ENCODE results near the gene UBE2J1. TPM values are rescaled to one million over a fixed set of nuclear protein-coding genes. Genes with fewer than 3 reads are reported as not detected.

UBE2J1 gene
- total and polyA plus RNA-seq, 9 of the 15 experiments (the other 6 are each of a cell fraction or from before 2014, with no cell fraction given): 11.6 to 32.6 (median 22.0) TPM

DNA sequence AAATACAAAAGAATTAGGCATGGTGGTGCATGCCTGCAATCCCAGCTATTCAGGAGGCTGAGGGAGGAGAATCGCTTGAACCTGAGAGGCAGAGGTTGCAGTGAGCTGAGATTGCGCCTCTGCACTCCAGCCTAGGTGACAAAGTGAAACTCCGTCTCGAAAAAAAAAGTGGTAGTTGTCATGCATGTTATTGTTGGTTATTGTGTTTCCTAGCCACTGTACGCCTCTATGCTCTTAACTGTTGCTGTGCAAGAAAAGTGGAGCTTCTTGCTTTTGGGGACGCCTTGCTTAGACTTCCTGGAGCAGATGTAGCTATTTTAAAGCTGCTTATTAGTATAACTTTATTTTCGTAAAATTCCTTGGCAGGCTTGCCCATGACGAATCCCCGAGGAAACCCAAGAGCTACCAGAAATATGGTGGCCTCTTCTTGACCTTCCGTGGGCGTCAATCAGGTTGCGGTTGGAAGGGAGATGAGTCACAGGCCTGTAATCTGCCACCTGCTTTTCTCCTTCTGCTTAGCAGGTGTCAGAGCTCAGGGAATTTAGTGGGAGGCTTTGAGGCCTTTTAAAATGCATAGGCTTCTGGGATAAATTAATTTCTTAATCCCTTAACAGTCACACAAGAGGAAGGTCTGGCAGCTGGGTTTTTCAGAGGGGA lies 54.7 kb downstream of the UBE2J1 start (continued):
- TF ChIP-seq TAF15 (IDR thresholded peaks at IDR 0.05; ENCODE audit: low read depth, low read length) (no peak), CHD4 (IDR thresholded peaks at IDR 0.05; ENCODE audit: insufficient read depth, insufficient replicate concordance, low read depth, low read length, poor library complexity, severe bottlenecking) (no peak), IRF2 (CRISPR knock-in tag; IDR thresholded peaks at IDR 0.05) (no peak), TAF9B (IDR thresholded peaks at IDR 0.05; ENCODE audit: partially characterized antibody) (no peak), SIRT6 (IDR thresholded peaks at IDR 0.05; ENCODE audit: low read depth, low read length) (no peak), GATAD2B (IDR thresholded peaks at IDR 0.05; ENCODE audit: borderline replicate concordance) (no peak), ZNF174 (CRISPR knock-in tag; IDR thresholded peaks at IDR 0.05) (no peak), SRSF3 (IDR thresholded peaks at IDR 0.05; ENCODE audit: insufficient read depth, low read length) (no peak), ZNF165 (CRISPR knock-in tag; IDR thresholded peaks at IDR 0.05; ENCODE audit: borderline replicate concordance) (no peak), GATA2 (CRISPR knock-in tag; IDR thresholded peaks at IDR 0.05) (no peak), POLR2AphosphoS2 (IDR thresholded peaks at IDR 0.05; ENCODE audit: low read length) (no peak), ZNF263 (CRISPR knock-in tag; IDR thresholded peaks at IDR 0.05; ENCODE audit: borderline replicate concordance) (no peak), SMAD1 (IDR thresholded peaks at IDR 0.05; ENCODE audit: low read depth, low read length, partially characterized antibody) (no peak), ZNF431 (CRISPR knock-in tag; IDR thresholded peaks at IDR 0.05) (no peak)
- TF ChIP-seq, protein P1, sequence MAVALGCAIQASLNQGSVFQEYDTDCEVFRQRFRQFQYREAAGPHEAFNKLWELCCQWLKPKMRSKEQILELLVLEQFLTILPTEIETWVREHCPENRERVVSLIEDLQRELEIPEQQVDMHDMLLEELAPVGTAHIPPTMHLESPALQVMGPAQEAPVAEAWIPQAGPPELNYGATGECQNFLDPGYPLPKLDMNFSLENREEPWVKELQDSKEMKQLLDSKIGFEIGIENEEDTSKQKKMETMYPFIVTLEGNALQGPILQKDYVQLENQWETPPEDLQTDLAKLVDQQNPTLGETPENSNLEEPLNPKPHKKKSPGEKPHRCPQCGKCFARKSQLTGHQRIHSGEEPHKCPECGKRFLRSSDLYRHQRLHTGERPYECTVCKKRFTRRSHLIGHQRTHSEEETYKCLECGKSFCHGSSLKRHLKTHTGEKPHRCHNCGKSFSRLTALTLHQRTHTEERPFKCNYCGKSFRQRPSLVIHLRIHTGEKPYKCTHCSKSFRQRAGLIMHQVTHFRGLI (CRISPR knock-in tag; IDR thresholded peaks at IDR 0.05): no peak
- TF ChIP-seq, protein P2, sequence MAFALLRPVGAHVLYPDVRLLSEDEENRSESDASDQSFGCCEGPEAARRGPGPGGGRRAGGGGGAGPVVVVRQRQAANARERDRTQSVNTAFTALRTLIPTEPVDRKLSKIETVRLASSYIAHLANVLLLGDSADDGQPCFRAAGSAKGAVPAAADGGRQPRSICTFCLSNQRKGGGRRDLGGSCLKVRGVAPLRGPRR (CRISPR knock-in tag; IDR thresholded peaks at IDR 0.05): no peak
- TF ChIP-seq, protein P3, sequence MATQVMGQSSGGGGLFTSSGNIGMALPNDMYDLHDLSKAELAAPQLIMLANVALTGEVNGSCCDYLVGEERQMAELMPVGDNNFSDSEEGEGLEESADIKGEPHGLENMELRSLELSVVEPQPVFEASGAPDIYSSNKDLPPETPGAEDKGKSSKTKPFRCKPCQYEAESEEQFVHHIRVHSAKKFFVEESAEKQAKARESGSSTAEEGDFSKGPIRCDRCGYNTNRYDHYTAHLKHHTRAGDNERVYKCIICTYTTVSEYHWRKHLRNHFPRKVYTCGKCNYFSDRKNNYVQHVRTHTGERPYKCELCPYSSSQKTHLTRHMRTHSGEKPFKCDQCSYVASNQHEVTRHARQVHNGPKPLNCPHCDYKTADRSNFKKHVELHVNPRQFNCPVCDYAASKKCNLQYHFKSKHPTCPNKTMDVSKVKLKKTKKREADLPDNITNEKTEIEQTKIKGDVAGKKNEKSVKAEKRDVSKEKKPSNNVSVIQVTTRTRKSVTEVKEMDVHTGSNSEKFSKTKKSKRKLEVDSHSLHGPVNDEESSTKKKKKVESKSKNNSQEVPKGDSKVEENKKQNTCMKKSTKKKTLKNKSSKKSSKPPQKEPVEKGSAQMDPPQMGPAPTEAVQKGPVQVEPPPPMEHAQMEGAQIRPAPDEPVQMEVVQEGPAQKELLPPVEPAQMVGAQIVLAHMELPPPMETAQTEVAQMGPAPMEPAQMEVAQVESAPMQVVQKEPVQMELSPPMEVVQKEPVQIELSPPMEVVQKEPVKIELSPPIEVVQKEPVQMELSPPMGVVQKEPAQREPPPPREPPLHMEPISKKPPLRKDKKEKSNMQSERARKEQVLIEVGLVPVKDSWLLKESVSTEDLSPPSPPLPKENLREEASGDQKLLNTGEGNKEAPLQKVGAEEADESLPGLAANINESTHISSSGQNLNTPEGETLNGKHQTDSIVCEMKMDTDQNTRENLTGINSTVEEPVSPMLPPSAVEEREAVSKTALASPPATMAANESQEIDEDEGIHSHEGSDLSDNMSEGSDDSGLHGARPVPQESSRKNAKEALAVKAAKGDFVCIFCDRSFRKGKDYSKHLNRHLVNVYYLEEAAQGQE (IDR thresholded peaks at IDR 0.05; ENCODE audit: borderline replicate concordance): no peak
- TF ChIP-seq, protein P3 (CRISPR knock-in tag; IDR thresholded peaks at IDR 0.05; ENCODE audit: low read depth): no peak
